AG08396 (cell line): Measurements from ENCODE around the gene APLN.

Experiments used
- DNase-seq: peaks from one replicate; pipeline ENCODE4 v3.0.0; 2012; ENCODE audit warnings: low spot score, mixed read lengths

APLN gene

DNA sequence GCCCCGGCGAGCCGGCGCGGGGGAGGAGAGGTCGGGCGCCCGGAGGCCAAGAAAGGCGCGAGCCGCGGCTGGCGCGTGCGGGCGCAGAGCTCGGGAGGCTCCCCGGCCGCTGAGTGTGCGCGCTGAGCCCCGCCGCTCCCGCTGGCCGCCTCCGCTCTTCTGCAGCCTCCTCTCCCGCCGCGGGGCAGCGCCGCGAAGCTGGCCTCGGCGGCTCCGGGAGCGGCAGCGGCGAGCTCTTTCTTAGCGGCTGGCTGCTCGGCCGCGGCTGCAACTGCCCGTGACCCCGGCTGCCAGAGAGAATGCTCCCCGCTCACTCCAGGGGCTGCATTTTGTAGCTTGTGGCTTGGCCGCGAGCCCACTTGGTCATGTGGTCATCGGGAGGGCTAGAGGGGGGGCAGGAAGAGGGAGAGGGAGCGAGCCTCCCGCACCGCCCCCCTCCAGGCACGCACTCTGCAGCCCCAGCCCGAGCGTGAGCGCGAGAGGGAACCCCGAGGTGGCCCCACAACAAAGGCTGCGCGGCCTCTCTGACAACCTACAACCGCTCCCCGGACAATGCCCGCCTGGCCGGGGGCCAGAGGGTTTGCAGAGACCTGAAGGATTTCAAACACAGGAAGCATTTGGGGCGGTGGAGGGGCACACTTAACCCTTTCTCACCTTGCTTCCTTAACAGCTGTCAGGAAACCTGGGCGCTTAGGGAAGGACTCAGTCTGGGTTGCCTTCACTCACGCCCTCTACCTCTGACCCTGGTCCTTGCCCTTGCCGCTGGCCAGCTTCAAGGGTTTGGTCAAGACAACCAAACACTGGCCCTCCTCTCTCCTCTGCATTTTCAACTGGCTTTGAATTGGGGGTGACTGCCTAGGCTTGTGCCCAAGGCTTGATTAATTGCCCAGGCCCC, at the start of gene APLN:
TSS of gene APLN (minus strand) at position 305 of the 895 bp plus-strand sequence. CDS start 326 bp downstream, outside the sequence.
- peak; percentile 54 for DNase-seq

GRCh38 chrX:129704491-129704890, 49.7 kb upstream of the APLN start:
- DNase-seq: no peak

GRCh38 chrX:129701624-129702069, 46.9 kb upstream of the APLN start:
- DNase-seq: no peak

DNA sequence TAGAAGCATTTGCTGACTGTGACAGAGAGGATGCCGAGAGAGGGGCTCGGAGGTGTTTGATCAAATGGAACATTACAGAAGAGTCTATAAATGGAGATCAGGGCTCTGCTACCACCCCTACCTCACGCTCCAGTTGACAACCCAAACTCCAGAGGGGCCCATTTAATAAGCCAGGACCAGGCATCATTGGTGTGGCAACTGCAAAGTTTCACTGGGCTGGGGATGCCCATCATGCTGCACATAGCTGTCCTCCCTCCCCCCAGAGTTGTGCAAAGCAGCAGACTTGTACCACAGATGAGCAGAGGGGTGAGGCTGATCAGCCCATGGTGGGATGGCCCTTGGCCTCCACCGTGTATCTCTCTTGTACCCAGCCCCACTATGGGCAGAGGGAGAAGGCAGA, 45.8 kb upstream of the APLN start:
- no peak for DNase-seq

DNA sequence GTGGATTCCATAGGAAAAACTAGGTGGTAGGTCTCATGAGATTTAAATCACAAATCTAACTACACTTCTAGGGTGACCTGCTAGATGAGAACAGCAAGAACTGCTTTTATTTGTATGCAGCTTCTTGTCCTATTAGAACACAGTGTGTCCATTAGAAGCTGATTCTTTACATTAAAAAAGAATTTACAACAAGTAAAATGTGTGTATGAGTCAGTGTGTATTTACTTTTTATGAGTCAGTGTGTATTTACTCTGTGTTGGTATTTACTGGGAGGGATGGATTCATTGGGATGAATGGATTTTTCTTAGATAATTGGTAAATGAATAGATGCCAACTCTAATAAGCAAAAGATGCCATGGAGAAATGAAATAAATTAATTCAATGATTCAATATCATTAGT, 43.4 kb upstream of the APLN start:
- no peak for DNase-seq

GRCh38 chrX:129697204-129697829, 42.6 kb upstream of the APLN start:
- DNase-seq: no peak

GRCh38 chrX:129696463-129697155, 41.9 kb upstream of the APLN start:
- no peak for DNase-seq

DNA sequence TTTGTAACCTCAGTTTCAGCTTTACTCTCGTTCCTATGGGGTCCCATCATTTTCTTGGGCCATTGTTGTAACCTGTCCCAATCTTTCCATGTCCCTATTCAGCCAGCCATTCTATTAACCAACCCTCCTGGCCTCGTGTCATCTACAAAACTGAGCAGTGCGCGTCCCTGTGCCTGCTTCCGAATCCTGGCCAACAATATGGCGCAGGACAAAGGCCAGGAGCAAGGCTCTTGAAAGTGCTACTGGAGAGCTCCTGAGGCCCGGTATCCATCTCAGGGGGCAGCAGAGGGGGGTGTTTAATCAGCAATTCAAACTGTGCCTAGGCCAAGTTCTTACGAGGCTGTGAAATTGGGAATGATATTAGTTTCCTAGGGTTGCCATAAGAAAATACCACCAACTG, 41.2 kb upstream of the APLN start:
- DNase-seq: no peak

DNA sequence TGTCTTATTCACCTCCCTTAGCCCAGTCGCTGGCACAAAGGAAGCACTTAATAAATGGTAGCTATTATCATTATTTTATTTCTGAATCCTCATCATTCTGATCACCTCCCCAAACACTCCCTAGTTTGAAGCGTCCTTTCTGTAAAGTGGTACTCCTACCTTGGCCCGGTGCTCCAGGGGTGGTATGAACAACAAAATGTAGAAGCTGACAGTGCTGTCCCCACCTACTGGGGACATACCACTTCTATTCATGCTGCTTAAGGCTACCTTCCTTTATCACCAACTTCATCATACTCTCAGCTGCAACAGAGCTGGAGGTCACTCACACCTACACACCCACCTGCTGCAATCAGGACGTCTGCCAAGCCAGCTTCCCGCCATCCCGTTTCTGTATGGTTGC, 40.8 kb upstream of the APLN start:
- DNase-seq: no peak

GRCh38 chrX:129694805-129695204, 40.0 kb upstream of the APLN start:
- no peak for DNase-seq

DNA sequence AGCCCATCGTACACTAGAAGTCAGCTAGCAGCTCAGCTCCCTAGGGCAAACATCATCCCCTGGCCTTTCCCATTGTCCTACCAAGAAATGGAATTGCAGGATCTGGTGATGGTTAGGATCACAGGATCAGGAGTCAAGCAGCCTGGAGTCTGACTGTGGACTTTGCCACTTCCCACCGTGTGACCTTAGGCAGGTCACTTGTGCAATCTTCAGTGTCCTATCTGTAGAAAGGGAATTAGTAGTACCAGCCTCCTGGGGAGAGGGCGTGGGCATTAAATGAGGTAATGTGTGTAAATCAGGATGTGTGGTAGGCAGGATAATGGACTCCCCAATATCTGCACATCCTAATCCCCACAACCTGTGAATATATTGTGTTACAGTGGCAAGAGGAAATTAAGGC, 38.6 kb upstream of the APLN start:
- no peak for DNase-seq

DNA sequence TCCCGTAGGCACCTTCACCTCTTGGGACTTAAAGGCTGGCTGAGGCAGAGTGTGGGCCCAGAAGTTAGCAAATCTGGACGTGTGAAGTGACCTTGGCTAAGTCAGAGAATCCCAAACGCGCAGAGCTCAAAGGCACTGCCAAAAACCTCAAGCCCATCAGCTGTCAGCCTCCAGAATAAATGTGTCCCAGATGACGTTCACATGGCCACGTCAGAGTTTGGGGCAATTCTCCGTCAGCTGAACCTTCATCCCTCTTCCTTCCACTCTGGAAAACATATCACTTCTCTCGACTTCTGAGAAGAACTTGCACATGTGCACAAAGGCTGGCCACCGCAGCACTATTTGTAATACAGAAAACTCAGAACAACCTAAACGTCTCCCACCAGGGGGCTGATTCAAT, 35.7 kb upstream of the APLN start:
- DNase-seq: no peak

DNA sequence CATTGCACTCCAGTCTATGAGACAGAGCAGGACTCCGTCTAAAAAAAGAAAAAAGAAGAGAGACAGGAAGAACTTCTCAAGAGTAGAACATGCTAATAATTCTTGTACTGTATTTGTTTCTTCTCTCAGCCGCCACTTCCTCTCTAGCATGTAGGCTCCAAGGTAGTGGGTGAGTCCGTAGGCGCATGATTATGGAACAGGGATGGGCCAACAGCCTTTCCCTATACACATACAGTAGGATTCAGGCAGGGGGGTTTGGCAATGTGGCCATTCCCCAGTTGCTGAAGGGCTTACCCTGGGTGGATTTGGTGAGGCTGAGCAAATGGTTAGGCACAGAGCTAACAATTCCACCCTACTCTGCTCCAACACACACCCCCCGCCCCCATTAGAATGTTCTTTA, 35.0 kb upstream of the APLN start:
- DNase-seq: no peak

GRCh38 chrX:129688097-129688496, 33.3 kb upstream of the APLN start:
- DNase-seq: no peak

GRCh38 chrX:129686422-129686948, 31.7 kb upstream of the APLN start:
- DNase-seq: no peak

- no peak for DNase-seq
Measured at GRCh38 chrX:129682979-129683378, 28.2 kb upstream of the APLN start.

DNA sequence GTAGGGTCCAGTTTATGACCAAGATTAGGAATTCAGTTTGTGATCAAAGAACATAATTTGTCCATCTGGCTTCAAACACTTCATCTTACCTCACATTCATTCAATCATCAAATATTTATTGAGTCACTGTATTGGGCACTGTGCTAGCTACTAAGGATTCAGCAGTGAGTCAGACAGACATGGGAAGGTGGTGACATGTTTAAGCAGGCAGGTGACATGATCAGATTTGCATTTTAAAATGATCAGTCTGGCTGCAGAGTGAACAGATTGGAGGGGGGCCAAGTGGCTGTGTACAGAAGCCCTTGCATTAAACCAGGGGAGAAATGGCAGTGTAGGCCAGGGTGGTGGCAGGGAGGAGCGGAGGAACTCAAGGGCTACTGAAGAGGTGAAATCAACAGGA, 25.1 kb upstream of the APLN start:
- DNase-seq: no peak

GRCh38 chrX:129678614-129679195, 23.9 kb upstream of the APLN start:
- DNase-seq: no peak

GRCh38 chrX:129667412-129667811, 12.7 kb upstream of the APLN start:
- no peak for DNase-seq

GRCh38 chrX:129665916-129666644, 11.3 kb upstream of the APLN start:
- DNase-seq: peak; percentile 77

- DNase-seq: no peak
Measured at GRCh38 chrX:129663171-129663570, 8.4 kb upstream of the APLN start.

GRCh38 chrX:129661369-129661768, 6.6 kb upstream of the APLN start:
- no peak for DNase-seq
